ENCODE results near the gene USP34. TPM values are rescaled to one million over a fixed set of nuclear protein-coding genes. Genes with fewer than 3 reads are reported as not detected.

Gene USP34
- total and polyA plus RNA-seq, 9 donors: 57.4 to 132 (median 116) TPM

- WGBS, 3 donors: 80 to 89% (median 82%) methylated on average over 7 of the region's 7 CpGs
- TF ChIP-seq POLR2A (IDR thresholded peaks at IDR 0.05) (no peak), CTCF (IDR thresholded peaks at IDR 0.05) (no peak), EP300 (IDR thresholded peaks at IDR 0.05) (no peak)
- Histone ChIP-seq H3K4me1 (ENCODE audit: insufficient read depth) (no peaks in the 10 kb centered on the region), H3K4me3 (no peak overlapping the region), H3K27me3 (no peaks in the 10 kb centered on the region), H3K27ac (no peak overlapping the region), H3K9me3 (no peaks in the 10 kb centered on the region), H3K36me3 (no peaks in the 10 kb centered on the region)
- no peak for DNase-seq
- intact Hi-C loops (cut with DNase I): no loop called here
These were observed 204.0 kb downstream of the USP34 start for GRCh38 chr2:61266632-61267505.

GRCh38 chr2:61263830-61264229, 207.1 kb downstream of the USP34 start:
- DNase-seq: no peak
- intact Hi-C loops (cut with DNase I): no loop called here
- 93 to 98% (median 95%) methylated on average over 2 of the region's 2 CpGs for WGBS, 3 donors
- H3K36me3 ChIP-seq: no peaks in the 10 kb centered on the region
- H3K27me3 ChIP-seq: no peaks in the 10 kb centered on the region
- no peak overlapping the region for H3K27ac ChIP-seq
- no peak for TF ChIP-seq POLR2A (IDR thresholded peaks at IDR 0.05)
- no peak for TF ChIP-seq EP300 (IDR thresholded peaks at IDR 0.05)
- TF ChIP-seq CTCF (IDR thresholded peaks at IDR 0.05): no peak
- no peak overlapping the region for H3K4me3 ChIP-seq
- no peaks in the 10 kb centered on the region for H3K9me3 ChIP-seq
- H3K4me1 ChIP-seq (ENCODE audit: insufficient read depth): no peaks in the 10 kb centered on the region

- Histone ChIP-seq H3K9me3 (no peaks in the 10 kb centered on the region), H3K36me3 (no peaks in the 10 kb centered on the region), H3K4me1 (ENCODE audit: insufficient read depth) (no peaks in the 10 kb centered on the region), H3K4me3 (no peak overlapping the region), H3K27me3 (no peaks in the 10 kb centered on the region), H3K27ac (no peak overlapping the region)
- TF ChIP-seq POLR2A (IDR thresholded peaks at IDR 0.05): no peak
- TF ChIP-seq CTCF (IDR thresholded peaks at IDR 0.05): no peak
- TF ChIP-seq EP300 (IDR thresholded peaks at IDR 0.05): no peak
- intact Hi-C loops (cut with DNase I): no loop called here
- DNase-seq: no peak
- 96 to 99% (median 97%) methylated on average over 5 of the region's 5 CpGs for WGBS, 3 donors
These were observed 208.2 kb downstream of the USP34 start for GRCh38 chr2:61262699-61263098.

GRCh38 chr2:61257446-61257845, 213.4 kb downstream of the USP34 start:
- H3K27ac ChIP-seq: no peak overlapping the region
- DNase-seq: no peak
- no peaks in the 10 kb centered on the region for H3K4me1 ChIP-seq (ENCODE audit: insufficient read depth)
- no peaks in the 10 kb centered on the region for H3K27me3 ChIP-seq
- intact Hi-C loops (cut with DNase I): no loop called here
- no peaks in the 10 kb centered on the region for H3K36me3 ChIP-seq
- no peak overlapping the region for H3K4me3 ChIP-seq
- TF ChIP-seq EP300 (IDR thresholded peaks at IDR 0.05): no peak
- TF ChIP-seq POLR2A (IDR thresholded peaks at IDR 0.05): no peak
- TF ChIP-seq CTCF (IDR thresholded peaks at IDR 0.05): no peak
- 93 to 96% (median 94%) methylated on average over 7 of the region's 7 CpGs for WGBS, 3 donors
- H3K9me3 ChIP-seq: no peaks in the 10 kb centered on the region

Data from ovary (tissue), 9 donors.